Neural cell (in vitro differentiated cells): ENCODE data around the gene DOCK4.

Source experiments
- CTCF ChIP-seq: fragments of 450-650 bp; IDR thresholded peaks from 2 replicates; pipeline ENCODE4 v1.5.1; 2014; ENCODE audit warnings: antibody characterized with exemption, mild to moderate bottlenecking, moderate library complexity; ENCODE audit not compliant: poor library complexity, severe bottlenecking
- REST ChIP-seq: IDR thresholded peaks from 2 replicates; pipeline ENCODE4 v1.6.1; 2012; ENCODE audit warnings: borderline replicate concordance

- TF ChIP-seq CTCF (no peak), REST (no peak)
Measured at GRCh38 chr7:112042631-112043030, 163.6 kb downstream of the DOCK4 start.
